Stimulated activated naive CD8-positive, alpha-beta T cell treated with anti-CD3 and anti-CD28 coated beads, Interleukin-15, Interleukin-2, amounts not matched to agents 100 ng/mL and 50 ng/mL, for 24 hours (primary cell): ENCODE results near the gene CRMP1.
"Not testable (repeated sequence)": the region's sequence is repeated elsewhere in the genome, so short reads cannot be mapped to it uniquely, and the experiment has no call there.

Experiments
- H3K27ac Mint-ChIP-seq: one replicate; pipeline ENCODE4 v1.8.0; 2021; ENCODE audit warnings: mild to moderate bottlenecking, mixed read lengths
- H3K27me3 Mint-ChIP-seq: one replicate; pipeline ENCODE4 v1.8.0; 2021; ENCODE audit warnings: mixed read lengths
- H3K36me3 Mint-ChIP-seq: one replicate; pipeline ENCODE4 v1.8.0; 2021; ENCODE audit warnings: low read depth, mixed read lengths
- H3K4me1 Mint-ChIP-seq: one replicate; pipeline ENCODE4 v1.8.0; 2021; ENCODE audit warnings: low read depth, mixed read lengths
- H3K4me3 Mint-ChIP-seq: one replicate; pipeline ENCODE4 v1.8.0; 2021; ENCODE audit warnings: mild to moderate bottlenecking, mixed read lengths
- H3K9me3 Mint-ChIP-seq: one replicate; pipeline ENCODE4 v1.8.0; 2021; ENCODE audit warnings: mixed read lengths

CRMP1 gene

GRCh38 chr4:5865896-5866599, 26.8 kb downstream of the CRMP1 start:
- H3K27ac Mint-ChIP-seq, result no peak overlapping the region
- no peaks in the 10 kb centered on the region for H3K36me3 Mint-ChIP-seq
- peaks cover 34% of the 10 kb centered on the region for H3K4me1 Mint-ChIP-seq
- no peak overlapping the region for H3K4me3 Mint-ChIP-seq
- no peaks in the 10 kb centered on the region for H3K9me3 Mint-ChIP-seq
- H3K27me3 Mint-ChIP-seq, result peaks cover 11% of the 10 kb centered on the region

- Mint-ChIP-seq H3K4me1 (peaks cover 28% of the 10 kb centered on the region), H3K9me3 (no peaks in the 10 kb centered on the region), H3K36me3 (no peaks in the 10 kb centered on the region), H3K27me3 (peaks cover 11% of the 10 kb centered on the region), H3K27ac (no peak overlapping the region), H3K4me3 (no peak overlapping the region)
Observed at GRCh38 chr4:5863461-5864113, 29.3 kb downstream of the CRMP1 start.

- Mint-ChIP-seq H3K4me3 (no peak overlapping the region), H3K9me3 (no peaks in the 10 kb centered on the region), H3K4me1 (peaks cover under 1% of the 10 kb centered on the region), H3K27me3 (no peaks in the 10 kb centered on the region), H3K27ac (no peak overlapping the region), H3K36me3 (no peaks in the 10 kb centered on the region)
Observed at GRCh38 chr4:5858020-5858769, 34.7 kb downstream of the CRMP1 start.

- Mint-ChIP-seq H3K27me3 (peaks cover 3% of the 10 kb centered on the region), H3K9me3 (no peaks in the 10 kb centered on the region), H3K4me1 (no peaks in the 10 kb centered on the region), H3K36me3 (no peaks in the 10 kb centered on the region), H3K4me3 (no peak overlapping the region), H3K27ac (no peak overlapping the region)
Observed at GRCh38 chr4:5857199-5857598, 35.7 kb downstream of the CRMP1 start.

GRCh38 chr4:5856362-5856761, 36.5 kb downstream of the CRMP1 start:
- H3K9me3 Mint-ChIP-seq, H3K27me3 Mint-ChIP-seq, H3K4me1 Mint-ChIP-seq, H3K4me3 Mint-ChIP-seq, H3K36me3 Mint-ChIP-seq, H3K27ac Mint-ChIP-seq: not testable (repeated sequence)

GRCh38 chr4:5854929-5855328, 38.0 kb downstream of the CRMP1 start:
- H3K9me3 Mint-ChIP-seq, result no peaks in the 10 kb centered on the region
- no peaks in the 10 kb centered on the region for H3K36me3 Mint-ChIP-seq
- peaks cover 13% of the 10 kb centered on the region for H3K27me3 Mint-ChIP-seq
- H3K27ac Mint-ChIP-seq, result no peak overlapping the region
- H3K4me3 Mint-ChIP-seq, result no peak overlapping the region
- no peaks in the 10 kb centered on the region for H3K4me1 Mint-ChIP-seq

- Mint-ChIP-seq H3K27me3 (peaks cover 24% of the 10 kb centered on the region), H3K4me1 (no peaks in the 10 kb centered on the region), H3K4me3 (no peak overlapping the region), H3K36me3 (no peaks in the 10 kb centered on the region), H3K9me3 (no peaks in the 10 kb centered on the region), H3K27ac (no peak overlapping the region)
Observed at GRCh38 chr4:5852523-5853202, 40.2 kb downstream of the CRMP1 start.

GRCh38 chr4:5851637-5852301, 41.1 kb downstream of the CRMP1 start:
- no peaks in the 10 kb centered on the region for H3K4me1 Mint-ChIP-seq
- H3K9me3 Mint-ChIP-seq, result no peaks in the 10 kb centered on the region
- H3K27ac Mint-ChIP-seq, result no peak overlapping the region
- H3K27me3 Mint-ChIP-seq, result peaks cover 24% of the 10 kb centered on the region
- no peak overlapping the region for H3K4me3 Mint-ChIP-seq
- no peaks in the 10 kb centered on the region for H3K36me3 Mint-ChIP-seq

- Mint-ChIP-seq H3K27ac (no peak overlapping the region), H3K4me1 (no peaks in the 10 kb centered on the region), H3K36me3 (no peaks in the 10 kb centered on the region), H3K9me3 (no peaks in the 10 kb centered on the region), H3K27me3 (peaks cover 11% of the 10 kb centered on the region), H3K4me3 (no peak overlapping the region)
Observed at GRCh38 chr4:5845035-5845905, 47.6 kb downstream of the CRMP1 start.

GRCh38 chr4:5843573-5844530, 49.0 kb downstream of the CRMP1 start:
- Mint-ChIP-seq H3K9me3 (no peaks in the 10 kb centered on the region), H3K4me3 (no peak overlapping the region), H3K36me3 (no peaks in the 10 kb centered on the region), H3K27ac (no peak overlapping the region), H3K4me1 (no peaks in the 10 kb centered on the region), H3K27me3 (peaks cover 6% of the 10 kb centered on the region)

GRCh38 chr4:5842456-5842855, 50.4 kb downstream of the CRMP1 start:
- H3K27me3 Mint-ChIP-seq, result no peaks in the 10 kb centered on the region
- H3K4me1 Mint-ChIP-seq, result no peaks in the 10 kb centered on the region
- no peaks in the 10 kb centered on the region for H3K9me3 Mint-ChIP-seq
- H3K4me3 Mint-ChIP-seq, result no peak overlapping the region
- no peaks in the 10 kb centered on the region for H3K36me3 Mint-ChIP-seq
- no peak overlapping the region for H3K27ac Mint-ChIP-seq

GRCh38 chr4:5839751-5840674, 52.9 kb downstream of the CRMP1 start:
- H3K27me3 Mint-ChIP-seq, result no peaks in the 10 kb centered on the region
- no peak overlapping the region for H3K4me3 Mint-ChIP-seq
- no peak overlapping the region for H3K27ac Mint-ChIP-seq
- H3K4me1 Mint-ChIP-seq, result no peaks in the 10 kb centered on the region
- H3K9me3 Mint-ChIP-seq, result no peaks in the 10 kb centered on the region
- H3K36me3 Mint-ChIP-seq, result no peaks in the 10 kb centered on the region
